ENCODE measurements around the gene PPEF1. TPM values are rescaled to one million over a fixed set of nuclear protein-coding genes. Genes with fewer than 3 reads are reported as not detected.
"Not testable (repeated sequence)": the region's sequence is repeated elsewhere in the genome, so short reads cannot be mapped to it uniquely, and the experiment has no call there.

Gene PPEF1
- total RNA-seq, 2 experiments from 2014 or later, result not detected

DNA sequence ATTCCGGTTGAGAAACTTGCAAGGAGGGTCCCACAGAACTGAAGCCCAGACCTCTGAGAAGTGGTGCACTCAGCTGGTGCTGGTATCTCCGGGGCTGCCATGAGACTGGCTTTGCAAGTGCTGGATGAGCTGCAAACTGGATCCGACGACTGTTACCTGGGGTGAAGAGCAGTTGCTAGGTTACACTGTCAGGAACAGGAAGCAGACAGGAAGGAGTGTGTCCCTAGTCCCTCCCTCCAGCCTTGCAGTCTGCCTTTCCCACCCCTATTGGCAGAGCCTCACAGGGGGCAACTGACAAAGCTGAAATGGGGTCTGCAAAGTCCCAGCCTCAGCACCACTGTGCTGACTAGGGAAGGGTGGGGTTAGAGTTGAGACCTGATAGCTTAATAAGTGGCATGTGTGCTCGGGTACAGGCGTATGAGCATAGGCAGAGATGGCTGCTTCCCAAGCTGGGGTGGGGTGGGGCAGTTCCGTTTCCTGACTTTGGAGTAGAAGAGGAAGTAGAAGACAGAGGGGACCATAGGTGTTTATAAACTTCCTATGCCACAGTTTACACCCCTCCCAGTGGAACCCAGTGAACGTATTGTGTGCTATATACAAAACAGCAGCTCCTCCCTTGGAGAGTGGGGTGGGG, 18.0 kb downstream of the PPEF1 start:
- Mint-ChIP-seq H3K4me1 (peaks cover 2% of the 10 kb centered on the region), H3K9me3 (no peaks in the 10 kb centered on the region), H3K4me3 (no peak overlapping the region), H3K36me3 (no peaks in the 10 kb centered on the region), H3K27ac (no peak overlapping the region), H3K27me3 (no peaks in the 10 kb centered on the region)
- no peak for ATAC-seq (ENCODE audit: low read depth)
- DNase-seq, result no peak
- POLR2A ChIA-PET, result no interaction called here

DNA sequence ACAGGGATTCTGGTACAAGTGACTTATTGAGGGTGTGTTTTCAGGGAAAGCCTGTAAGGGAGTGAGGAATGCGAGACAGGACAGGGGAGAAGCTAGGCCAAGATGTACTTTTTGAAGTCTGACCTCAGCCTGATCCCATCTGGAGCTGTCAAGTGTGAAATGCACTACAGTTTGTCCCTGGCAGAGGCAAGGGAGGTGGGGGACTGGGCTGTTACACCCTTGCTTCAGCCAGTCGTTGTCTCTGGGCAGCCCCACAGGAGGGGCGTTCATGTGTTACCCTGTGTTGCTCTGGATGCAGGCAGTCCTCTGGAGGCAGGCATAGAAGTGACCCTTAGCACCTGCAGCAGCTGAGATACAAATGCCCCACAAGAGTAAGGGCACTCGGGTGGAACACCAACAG, 25.8 kb downstream of the PPEF1 start:
- Mint-ChIP-seq H3K9me3 (no peaks in the 10 kb centered on the region), H3K4me1 (no peaks in the 10 kb centered on the region), H3K4me3 (no peak overlapping the region), H3K27ac (no peak overlapping the region), H3K36me3 (no peaks in the 10 kb centered on the region), H3K27me3 (peaks cover 3% of the 10 kb centered on the region)
- DNase-seq (no peak), ATAC-seq (ENCODE audit: low read depth) (no peak)
- POLR2A ChIA-PET, result no interaction called here

DNA sequence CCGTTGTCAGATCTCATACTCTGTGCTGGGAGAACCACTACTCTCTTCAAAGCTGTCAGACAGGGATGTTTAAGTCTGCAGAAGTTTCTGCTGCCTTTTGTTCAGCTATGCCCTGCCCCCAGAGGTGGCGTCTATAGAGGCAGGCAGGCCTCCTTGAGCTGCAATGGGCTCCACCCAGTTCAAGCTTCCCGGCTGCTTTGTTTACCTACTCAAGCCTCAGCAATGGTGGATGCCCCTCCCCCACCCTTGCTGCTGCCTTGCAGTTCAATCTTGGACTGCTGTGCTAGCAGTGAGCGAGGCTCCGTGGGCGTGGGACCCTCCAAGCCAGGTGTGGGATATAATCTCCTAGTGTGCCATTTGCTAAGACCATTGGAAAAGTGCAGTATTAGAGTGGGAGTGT, 32.2 kb downstream of the PPEF1 start:
- POLR2A ChIA-PET; DNase-seq; H3K27ac Mint-ChIP-seq; H3K9me3 Mint-ChIP-seq; H3K27me3 Mint-ChIP-seq; H3K4me3 Mint-ChIP-seq; H3K4me1 Mint-ChIP-seq; H3K36me3 Mint-ChIP-seq; ATAC-seq (ENCODE audit: low read depth): not testable (repeated sequence)

DNA sequence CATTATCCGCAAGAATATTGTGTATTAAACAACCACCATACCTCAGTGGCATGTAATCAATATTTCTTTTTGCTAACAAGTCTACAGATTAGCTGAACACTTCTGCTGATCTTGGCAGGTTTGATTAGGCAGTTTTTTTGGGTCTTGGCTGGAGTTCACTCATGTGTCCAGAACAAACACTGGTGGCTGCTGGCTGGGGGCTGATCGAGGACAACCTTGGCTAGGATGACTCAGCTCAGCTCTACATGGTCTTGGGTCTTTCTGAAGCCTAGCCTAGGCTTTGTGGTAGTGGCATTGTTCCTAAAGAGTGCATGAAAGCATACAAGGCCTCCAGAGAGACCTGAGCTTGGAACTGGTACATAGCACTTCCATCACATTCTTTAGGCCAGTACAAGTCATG, 41.1 kb downstream of the PPEF1 start:
- no peak for ATAC-seq (ENCODE audit: low read depth)

DNA sequence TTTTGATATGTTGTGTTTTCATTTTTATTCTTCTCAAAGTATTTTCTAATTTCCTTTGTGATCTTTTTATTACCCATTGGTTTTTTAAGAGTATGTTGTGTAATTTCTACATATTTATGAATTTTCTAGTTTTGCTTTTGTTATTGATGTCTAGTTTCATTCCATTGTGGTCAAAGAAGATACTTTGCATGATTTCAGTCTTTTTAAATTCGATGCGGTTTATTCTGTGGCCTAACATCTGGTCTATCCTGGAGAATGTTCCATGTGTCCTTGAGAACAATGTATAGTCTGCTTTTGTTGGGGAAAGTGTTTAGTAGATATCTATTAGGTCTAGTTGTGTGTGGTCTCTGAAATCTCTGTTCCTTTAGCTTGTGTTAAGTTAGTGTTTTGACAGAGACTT, 46.2 kb downstream of the PPEF1 start:
- no peak overlapping the region for H3K4me3 Mint-ChIP-seq

More for the DNA sequence above, 41.1 kb downstream of the PPEF1 start:
- DNase-seq, result no peak
- Mint-ChIP-seq H3K27me3 (no peaks in the 10 kb centered on the region), H3K4me1 (no peaks in the 10 kb centered on the region), H3K9me3 (no peaks in the 10 kb centered on the region), H3K36me3 (no peaks in the 10 kb centered on the region), H3K4me3 (no peak overlapping the region), H3K27ac (no peak overlapping the region)
- POLR2A ChIA-PET, result no interaction called here

DNA sequence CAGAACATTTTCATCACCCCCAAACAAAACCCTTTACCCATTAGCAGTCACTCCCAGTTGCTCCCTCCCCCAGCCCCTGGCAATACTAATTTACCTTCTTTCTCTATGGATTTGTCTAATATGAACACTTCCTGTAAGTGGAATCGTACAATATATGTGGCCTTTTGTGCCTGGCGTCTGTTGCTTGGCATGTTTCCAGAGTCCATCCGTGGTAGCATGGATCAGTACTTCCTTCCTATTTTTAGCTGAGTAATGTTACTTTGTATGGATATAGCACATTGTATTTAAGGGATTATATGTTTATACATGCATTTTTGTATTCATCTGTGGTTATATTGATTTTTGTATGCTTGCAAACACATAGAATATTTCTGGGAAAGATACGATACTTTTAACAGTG, 48.2 kb downstream of the PPEF1 start:
- Mint-ChIP-seq H3K9me3 (no peaks in the 10 kb centered on the region), H3K27ac (no peak overlapping the region), H3K36me3 (no peaks in the 10 kb centered on the region), H3K4me3 (no peak overlapping the region), H3K27me3 (no peaks in the 10 kb centered on the region), H3K4me1 (no peaks in the 10 kb centered on the region)
- DNase-seq, result no peak
- POLR2A ChIA-PET, result no interaction called here
- no peak for ATAC-seq (ENCODE audit: low read depth)

More for the DNA sequence above, 46.2 kb downstream of the PPEF1 start:
- ATAC-seq (ENCODE audit: low read depth), result no peak
- H3K36me3 Mint-ChIP-seq, result no peaks in the 10 kb centered on the region
- POLR2A ChIA-PET, result no interaction called here
- H3K27me3 Mint-ChIP-seq, result no peaks in the 10 kb centered on the region
- no peak overlapping the region for H3K27ac Mint-ChIP-seq
- H3K4me1 Mint-ChIP-seq, result no peaks in the 10 kb centered on the region
- DNase-seq, result no peak
- no peaks in the 10 kb centered on the region for H3K9me3 Mint-ChIP-seq

DNA sequence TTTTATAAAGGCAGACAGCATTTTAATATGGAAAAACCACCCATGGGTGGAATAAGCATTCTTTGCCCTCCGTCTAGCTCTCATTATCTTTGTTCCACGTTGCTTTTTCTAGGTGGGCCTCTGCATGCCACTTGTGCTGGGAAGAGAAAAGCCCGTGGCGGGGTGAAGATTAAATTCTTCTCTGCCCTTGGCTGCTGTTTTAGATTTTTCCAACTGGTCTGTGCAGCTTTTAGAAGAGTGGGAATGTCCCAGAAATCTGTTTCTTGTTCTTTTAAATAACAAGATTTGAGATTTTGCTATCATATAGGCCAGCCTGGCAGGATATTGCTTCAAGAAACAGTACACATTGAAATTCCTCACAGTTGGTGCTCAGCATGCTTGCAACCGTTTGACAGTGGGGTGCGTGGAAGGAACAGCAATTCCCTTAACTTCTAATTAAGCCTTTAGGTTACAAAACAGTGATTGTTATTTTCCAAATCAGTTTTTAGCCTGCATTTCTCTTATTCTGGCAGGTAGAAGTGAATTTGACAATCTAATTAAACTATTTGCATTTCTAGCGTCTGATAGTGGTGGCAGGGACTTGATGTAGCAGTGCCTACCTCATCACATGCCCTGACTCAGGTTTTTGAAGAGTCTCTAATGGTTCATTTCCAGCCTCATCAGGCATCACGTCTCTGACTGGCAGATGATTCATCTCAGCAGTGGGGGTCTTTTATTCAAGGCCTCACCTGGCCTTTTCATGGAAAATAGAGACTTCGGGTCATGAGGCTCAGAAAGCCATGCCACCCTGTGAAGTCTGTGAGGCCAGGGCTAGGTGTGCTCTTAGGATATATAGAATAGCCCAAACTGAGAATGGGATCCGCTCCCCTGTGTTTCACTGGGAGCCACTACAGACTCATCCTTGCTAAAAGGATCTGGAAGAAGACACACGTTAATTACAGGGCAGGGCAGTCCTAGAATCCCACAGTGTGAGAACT, 50.8 kb downstream of the PPEF1 start:
- Mint-ChIP-seq H3K36me3 (no peaks in the 10 kb centered on the region), H3K27me3 (no peaks in the 10 kb centered on the region), H3K9me3 (no peaks in the 10 kb centered on the region), H3K4me3 (no peak overlapping the region), H3K4me1 (no peaks in the 10 kb centered on the region), H3K27ac (no peak overlapping the region)
- no peak for DNase-seq
- POLR2A ChIA-PET, result no interaction called here
- no peak for ATAC-seq (ENCODE audit: low read depth)

DNA sequence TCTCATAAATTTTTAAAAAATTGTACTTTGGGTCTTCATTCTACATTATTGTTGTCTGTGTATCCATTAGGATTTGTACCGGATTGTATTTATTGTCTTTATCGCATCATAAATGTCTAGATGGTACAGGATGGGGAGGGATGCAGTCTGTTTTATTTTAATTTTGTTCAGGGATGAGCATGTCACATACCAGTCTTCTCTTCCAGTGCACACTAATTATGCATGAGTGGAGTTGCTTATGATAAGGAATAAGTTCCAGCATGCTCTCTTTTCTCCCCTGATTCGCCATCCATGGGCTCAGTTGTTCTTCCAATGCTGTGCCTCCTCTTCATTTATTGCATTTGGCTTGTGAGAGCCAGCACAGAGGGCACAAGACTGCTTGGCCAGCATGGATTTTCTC, 54.3 kb downstream of the PPEF1 start:
- H3K36me3 Mint-ChIP-seq, result no peaks in the 10 kb centered on the region
- DNase-seq (no peak), ATAC-seq (ENCODE audit: low read depth) (no peak)
- POLR2A ChIA-PET, result no interaction called here
- no peaks in the 10 kb centered on the region for H3K27me3 Mint-ChIP-seq
- H3K4me3 Mint-ChIP-seq, result no peak overlapping the region
- no peaks in the 10 kb centered on the region for H3K9me3 Mint-ChIP-seq
- H3K27ac Mint-ChIP-seq, result no peak overlapping the region
- H3K4me1 Mint-ChIP-seq, result no peaks in the 10 kb centered on the region

DNA sequence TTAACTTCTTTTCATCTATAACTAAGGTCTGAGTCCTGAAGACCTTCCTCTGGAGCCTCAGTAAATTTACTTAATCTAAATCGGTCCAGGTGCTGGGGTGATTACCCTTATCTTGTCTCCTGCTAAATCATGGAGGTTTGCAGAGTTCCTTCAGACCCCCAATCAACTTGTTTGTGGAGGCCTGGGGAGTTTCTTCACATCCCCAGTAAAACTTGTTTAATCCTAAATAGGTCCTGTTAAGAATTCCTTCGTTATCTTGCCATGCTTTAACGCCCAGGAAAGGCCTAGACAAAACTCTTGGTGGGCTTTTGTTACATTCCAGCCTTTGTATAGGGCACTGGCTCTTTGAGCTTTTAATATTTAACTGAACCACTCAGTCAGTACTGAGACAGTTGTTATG, 55.7 kb downstream of the PPEF1 start:
- H3K36me3 Mint-ChIP-seq; H3K4me3 Mint-ChIP-seq; POLR2A ChIA-PET; H3K9me3 Mint-ChIP-seq; H3K27me3 Mint-ChIP-seq; H3K27ac Mint-ChIP-seq; ATAC-seq (ENCODE audit: low read depth); H3K4me1 Mint-ChIP-seq; DNase-seq: not testable (repeated sequence)

DNA sequence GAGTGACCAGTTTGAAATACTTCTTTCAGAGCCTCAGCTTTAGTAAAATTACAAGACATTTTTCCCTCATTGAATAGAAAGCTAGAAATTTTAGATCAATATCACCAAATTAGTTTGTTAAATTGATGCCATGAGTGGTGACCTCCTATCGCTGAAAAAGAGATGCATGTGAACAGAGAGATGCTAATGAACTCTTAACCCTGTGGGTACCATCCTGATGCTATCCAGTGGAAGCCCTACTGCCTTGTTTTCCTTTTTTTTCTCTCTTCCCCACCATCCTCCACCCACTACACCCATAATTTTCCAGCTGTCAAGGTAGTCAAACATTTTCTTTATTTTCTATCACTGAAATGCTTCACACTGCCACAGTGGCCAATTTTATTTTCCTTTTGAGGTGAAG, 61.9 kb downstream of the PPEF1 start:
- Mint-ChIP-seq H3K36me3 (no peaks in the 10 kb centered on the region), H3K4me3 (no peak overlapping the region), H3K4me1 (no peaks in the 10 kb centered on the region), H3K27ac (no peak overlapping the region), H3K9me3 (peaks cover 3% of the 10 kb centered on the region), H3K27me3 (no peaks in the 10 kb centered on the region)
- POLR2A ChIA-PET, result no interaction called here
- no peak for DNase-seq
- no peak for ATAC-seq (ENCODE audit: low read depth)

DNA sequence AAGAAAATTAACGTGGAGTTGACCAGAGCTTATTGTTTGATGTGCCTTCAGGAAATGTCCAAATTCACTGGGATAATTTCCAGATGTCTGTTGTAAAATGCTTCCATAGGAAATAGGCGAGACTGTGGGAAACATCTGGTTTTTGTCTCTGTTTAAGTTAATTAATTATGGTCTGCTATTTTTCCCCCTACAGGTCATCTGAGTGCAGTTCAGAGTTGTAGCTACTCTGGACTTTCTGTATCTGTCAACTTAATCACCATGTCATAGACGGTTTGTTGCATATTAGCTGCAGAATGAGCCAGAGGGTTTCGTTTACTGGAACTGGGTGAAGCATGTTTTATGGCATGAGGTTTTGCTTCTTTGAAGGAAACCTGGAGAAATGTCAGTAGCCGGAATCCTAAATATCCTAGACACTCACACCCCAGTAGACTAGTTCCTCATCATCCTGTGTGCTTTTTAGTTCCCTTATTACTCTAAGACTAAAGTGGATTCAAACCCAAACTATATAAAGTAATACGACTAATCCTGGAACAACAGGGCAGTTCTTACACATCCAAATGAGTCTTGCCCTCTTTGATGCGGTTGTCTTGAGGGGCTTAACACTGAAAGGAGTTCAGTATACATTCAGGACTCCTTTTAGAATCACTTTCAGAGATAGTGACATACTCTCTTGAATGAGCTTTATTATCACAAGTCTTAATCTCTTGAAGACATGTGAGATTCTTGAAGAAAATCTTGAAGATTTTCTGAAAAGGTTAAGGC, 62.5 kb downstream of the PPEF1 start:
- Mint-ChIP-seq H3K27me3 (no peaks in the 10 kb centered on the region), H3K4me1 (no peaks in the 10 kb centered on the region), H3K9me3 (peaks cover 3% of the 10 kb centered on the region), H3K27ac (no peak overlapping the region), H3K36me3 (no peaks in the 10 kb centered on the region), H3K4me3 (no peak overlapping the region)
- DNase-seq, result no peak
- POLR2A ChIA-PET, result no interaction called here
- no peak for ATAC-seq (ENCODE audit: low read depth)

DNA sequence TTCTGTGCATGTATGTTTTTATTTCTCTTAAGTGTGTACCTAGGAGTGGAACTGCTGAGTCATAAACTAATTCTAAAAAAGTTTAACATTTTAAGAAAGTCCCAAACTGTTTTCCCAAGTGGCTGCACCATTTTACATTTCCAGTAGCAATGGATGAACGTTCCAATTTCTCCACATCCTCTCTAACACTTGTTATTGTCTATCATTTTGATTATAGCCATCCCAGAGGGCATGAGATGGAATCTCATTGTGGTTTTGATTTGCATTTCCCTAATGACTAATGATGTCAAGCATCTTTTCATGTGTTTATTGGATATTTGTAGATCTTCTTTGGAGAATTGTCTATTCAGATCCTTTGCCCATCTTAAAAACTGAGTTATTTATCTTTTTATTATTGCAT, 82.5 kb downstream of the PPEF1 start:
- POLR2A ChIA-PET, result no interaction called here
- H3K27me3 Mint-ChIP-seq, result no peaks in the 10 kb centered on the region
- H3K4me3 Mint-ChIP-seq, result no peak overlapping the region
- DNase-seq (no peak), ATAC-seq (ENCODE audit: low read depth) (no peak)
- H3K27ac Mint-ChIP-seq, result no peak overlapping the region
- no peaks in the 10 kb centered on the region for H3K4me1 Mint-ChIP-seq
- H3K9me3 Mint-ChIP-seq, result no peaks in the 10 kb centered on the region
- no peaks in the 10 kb centered on the region for H3K36me3 Mint-ChIP-seq

DNA sequence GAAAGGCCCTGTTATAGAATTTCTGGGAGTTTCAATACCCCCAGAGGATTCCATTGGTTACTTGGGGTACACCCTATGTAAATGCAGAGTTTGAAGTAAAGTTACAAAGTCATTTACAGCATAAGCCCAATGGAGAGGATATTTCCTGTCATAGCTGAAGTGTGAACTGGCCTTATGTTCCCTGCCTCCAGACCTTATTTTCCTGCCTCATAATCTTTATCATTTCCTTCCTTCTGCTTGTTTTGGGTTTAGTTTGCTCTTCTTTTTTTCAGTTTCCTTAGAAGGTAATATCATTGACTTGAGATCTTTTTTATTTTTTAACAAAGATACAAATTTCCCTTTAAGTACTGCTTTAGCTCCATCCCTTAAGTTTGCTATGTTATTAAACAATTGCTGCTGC, 85.4 kb downstream of the PPEF1 start:
- no peak overlapping the region for H3K27ac Mint-ChIP-seq
- no peaks in the 10 kb centered on the region for H3K9me3 Mint-ChIP-seq
- no peaks in the 10 kb centered on the region for H3K36me3 Mint-ChIP-seq
- POLR2A ChIA-PET, result no interaction called here
- ATAC-seq (ENCODE audit: low read depth) (no peak), DNase-seq (no peak)
- H3K4me1 Mint-ChIP-seq, result no peaks in the 10 kb centered on the region
- H3K4me3 Mint-ChIP-seq, result no peak overlapping the region
- no peaks in the 10 kb centered on the region for H3K27me3 Mint-ChIP-seq

Data from activated naive CD8-positive, alpha-beta T cell treated with anti-CD3 and anti-CD28 coated beads, Interleukin-2, amount 10 ng/mL, durations not matched to agents 7 days and 5 days (primary cell).